ENCODE results near the gene CD80.
"Not testable (repeated sequence)": the region's sequence is repeated elsewhere in the genome, so short reads cannot be mapped to it uniquely, and the experiment has no call there.

CD80 gene

DNA sequence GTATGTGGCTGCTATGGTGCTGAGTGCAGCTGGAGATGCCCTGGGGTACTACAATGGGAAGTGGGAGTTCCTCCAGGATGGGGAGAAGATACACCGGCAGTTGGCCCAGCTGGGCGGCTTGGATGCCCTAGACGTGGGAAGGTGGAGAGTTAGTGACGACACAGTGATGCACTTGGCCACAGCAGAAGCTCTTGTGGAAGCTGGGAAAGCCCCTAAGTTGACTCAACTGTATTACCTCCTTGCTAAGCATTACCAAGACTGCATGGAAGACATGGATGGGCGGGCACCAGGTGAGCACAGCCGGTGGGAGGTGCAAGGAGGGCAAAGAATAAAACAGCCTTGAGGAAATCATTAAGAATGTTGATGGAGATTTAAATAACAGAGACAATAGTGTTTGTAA, 22.8 kb upstream of the CD80 start:
- DNase-seq (ENCODE audit: low read depth in 2 of 2) = no peak

DNA sequence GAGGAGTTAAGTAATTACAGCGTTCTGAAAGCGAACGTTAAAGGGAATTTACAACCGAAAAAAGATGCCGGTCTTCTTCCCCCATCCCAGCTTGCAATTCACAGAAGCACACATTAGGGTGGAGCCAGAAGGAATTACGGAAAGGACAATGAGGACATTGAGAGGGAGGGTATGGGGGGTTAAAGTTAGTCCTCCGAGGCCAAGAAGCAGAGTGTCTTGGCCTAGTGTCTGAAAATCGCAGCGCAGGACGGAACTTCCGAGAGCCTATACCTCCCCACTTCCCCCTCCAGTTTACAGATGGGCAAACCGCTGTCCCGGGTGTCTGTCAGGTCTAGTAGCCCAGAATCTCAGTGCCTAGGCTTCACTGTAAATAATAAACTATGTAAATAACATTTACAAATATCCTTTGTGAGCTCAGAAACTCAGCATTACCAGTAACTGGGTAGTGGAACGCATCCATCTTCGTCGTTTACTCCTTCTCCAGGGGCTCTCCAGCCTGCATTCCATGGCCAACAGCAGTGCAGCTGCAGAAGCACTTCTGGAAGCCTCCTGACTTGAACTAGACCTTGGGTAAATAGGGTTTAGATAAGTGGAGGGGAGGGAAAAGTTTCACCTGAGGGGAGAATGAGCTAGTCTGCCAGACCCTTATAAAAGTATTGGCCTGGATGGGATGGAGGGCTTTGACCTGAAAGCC, 20.8 kb upstream of the CD80 start:
- no peak for DNase-seq (ENCODE audit: low read depth in 2 of 2)

DNA sequence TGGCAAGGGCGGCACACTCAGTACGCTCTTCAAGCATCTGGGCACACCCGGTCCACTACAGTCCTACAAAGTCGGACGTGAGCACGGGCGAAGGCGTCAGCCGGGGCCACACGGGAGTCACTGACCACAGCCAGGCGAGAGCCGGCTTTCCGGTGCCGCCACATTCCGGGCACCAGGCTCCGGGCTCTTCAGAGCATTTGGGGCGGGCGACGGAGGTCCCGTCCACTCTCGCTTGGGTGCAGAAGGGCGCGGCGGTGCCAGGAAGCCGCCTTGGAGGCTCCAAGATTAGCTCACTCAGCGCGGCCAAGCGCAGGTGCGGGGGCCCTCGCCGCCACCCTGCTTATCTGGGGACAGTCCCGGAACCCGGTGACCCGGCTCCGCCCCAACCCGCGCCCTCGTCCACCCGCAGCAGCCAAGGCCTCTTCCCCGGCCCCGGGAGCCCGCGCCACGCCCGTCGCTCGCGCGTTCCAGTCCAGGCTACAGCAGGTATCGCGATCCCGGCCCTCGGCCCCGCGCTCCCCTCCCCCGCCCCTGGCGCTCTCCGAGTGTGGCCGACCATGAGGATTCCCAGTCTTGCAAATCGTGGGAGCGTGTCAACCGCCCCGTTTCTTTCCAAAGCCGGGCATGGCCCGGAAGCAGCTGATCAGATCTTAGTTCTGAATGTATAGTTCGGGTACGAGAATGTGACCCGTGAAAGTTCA, 20.1 kb upstream of the CD80 start, which contains the start of gene ADPRH:
Gene ADPRH, plus strand, starts transcription at position 127 of the 701 bp plus-strand sequence. CDS start 2,678 bp downstream, outside the sequence.
- peak; percentile 26 to 31 for DNase-seq (ENCODE audit: low read depth in 2 of 2)

DNA sequence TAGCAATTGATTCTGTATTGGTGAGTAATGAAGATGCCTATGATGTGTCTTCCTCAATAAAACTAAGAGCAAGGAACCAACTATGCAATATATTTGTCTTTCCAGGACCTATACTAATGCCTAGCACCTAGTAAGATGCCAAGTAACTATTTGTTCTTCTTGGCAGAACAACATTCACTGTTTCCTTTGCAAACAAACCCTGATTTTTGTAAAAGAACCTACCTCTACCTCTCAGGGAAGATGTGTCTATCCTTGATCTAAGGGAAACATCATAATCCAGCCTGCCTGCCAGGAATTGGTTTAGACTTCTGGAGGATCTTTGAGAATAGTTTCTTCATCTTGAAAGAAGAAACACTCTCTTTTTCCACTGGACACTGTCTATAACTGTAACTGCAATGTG, 16.1 kb upstream of the CD80 start:
- DNase-seq (ENCODE audit: low read depth in 2 of 2) = no peak

DNA sequence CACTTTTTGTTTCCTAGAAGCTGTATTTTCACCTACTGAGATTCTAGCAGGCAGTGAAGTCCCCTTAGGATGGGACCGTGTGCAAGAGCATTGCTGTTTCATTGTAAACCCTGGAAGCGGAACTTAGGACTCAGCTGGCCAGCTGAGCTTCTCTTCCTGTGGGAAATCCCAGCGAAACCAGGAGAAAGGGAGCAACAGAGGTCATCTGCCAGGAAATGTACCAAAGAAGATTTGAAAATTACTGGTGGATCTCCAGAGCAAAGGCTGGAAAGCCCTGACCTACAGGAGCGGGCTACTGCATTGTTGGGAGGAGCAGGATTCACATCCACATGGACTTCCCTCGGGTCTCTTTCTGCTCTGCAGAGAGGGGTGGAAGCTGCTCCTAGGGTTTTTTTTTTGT, 12.3 kb upstream of the CD80 start:
- no peak for DNase-seq (ENCODE audit: low read depth in 2 of 2)

DNA sequence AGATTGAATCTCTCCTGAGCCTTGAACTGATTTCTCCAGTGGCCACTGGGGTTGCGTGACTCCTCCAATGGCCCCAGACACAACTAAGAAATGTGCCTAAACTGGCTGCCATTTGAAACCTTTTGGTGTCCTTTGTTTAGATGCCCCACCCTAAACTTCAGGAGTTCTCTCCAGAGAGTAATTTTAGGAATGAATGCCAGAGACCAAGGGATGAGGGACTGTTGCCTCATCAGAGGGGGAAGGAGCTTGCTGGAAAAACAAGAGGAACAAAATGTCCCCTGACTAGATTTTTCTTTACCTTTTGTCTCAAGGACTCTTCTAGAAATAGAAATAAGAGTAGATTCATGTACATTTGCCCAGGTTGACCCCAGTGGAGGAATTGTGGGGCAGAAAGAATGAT, 11.8 kb upstream of the CD80 start:
- DNase-seq (ENCODE audit: low read depth in 2 of 2) = no peak

DNA sequence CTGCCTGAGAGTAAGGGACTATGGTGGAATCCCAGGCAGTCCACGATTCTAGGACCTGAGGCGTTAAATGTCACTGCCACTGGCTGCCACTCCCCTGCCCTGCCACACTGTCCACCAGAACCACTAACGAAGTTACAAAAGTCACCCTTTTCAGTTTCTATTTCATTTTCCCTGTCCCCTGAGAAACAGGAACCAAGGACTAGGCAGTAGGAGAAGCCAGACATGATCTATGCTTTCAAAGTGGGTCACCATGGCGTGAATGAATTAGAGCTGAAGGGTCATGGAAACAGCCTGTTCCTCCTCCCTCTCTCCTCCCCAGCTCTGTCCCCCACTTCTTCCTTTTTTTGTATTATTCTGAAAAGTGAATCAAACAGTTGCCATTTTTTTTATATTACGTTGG, 10.8 kb upstream of the CD80 start:
- no peak for DNase-seq (ENCODE audit: low read depth in 2 of 2)

DNA sequence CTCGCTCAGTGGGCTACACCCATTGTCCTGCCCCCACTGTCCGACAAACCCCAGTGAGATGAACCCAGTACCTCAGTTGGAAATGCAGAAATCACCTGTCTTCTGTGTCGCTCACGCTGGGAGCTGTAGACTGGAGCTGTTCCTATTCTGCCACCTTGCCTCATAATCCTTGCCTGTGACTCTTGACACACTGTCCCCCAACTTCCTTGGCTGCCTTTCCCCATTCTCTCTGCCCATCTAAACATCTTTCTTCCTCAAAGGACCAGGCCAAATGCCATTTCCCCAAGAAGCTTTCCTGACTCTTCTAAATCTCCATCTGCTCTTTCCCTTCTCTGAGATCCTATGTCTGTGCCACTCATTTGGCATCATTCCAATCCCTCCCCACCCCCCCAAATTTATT, 9.7 kb upstream of the CD80 start:
- no peak for DNase-seq (ENCODE audit: low read depth in 2 of 2)

DNA sequence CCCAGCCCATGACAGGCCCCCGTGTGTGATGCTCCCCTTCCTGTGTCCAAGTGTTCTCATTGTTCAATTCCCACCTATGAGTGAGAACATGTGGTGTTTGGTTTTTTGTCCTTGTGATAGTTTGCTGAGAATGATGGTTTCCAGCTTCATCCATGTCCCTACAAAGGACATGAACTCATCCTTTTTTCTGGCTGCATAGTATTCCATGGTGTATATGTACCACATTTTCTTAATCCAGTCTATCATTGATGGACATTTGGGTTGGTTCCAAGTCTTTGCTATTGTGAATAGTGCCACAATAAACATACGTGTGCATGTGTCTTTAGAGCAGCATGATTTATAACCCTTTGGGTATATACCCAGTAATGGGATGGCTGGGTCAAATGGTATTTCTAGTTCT, 3.9 kb upstream of the CD80 start:
- DNase-seq (ENCODE audit: low read depth in 2 of 2) = not testable (repeated sequence)

DNA sequence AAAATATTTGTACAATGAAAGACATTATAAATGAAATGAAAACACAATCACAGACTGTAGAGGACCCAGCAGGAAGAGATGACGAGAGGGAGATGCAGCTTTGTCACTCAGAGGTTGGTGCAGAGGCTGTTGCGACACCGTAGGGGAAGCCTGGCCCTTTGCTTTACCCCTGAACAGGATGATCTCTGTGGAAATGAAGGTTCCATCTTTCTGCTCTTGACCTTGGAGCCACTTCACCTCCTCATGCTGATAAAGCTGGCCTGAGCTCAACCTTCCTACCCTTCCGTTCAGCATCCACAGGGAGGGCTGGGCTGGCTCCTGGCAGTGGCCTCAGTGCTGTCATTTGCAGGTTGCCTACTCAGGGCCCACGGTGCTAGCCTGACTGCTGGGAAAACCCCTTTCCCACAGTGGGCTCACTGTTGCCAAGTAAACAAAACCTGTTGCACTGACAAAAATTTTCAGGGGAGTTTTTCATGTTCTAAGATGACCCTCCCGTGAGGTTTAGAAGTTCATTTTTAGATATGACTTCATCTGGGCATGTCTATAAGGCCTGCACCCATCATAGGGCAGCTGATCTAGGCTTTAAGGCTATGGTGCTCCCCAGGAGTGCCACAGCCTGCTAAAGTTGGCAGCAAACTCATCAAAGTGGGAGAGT, 3.0 kb upstream of the CD80 start:
- no peak for DNase-seq (ENCODE audit: low read depth in 2 of 2)

DNA sequence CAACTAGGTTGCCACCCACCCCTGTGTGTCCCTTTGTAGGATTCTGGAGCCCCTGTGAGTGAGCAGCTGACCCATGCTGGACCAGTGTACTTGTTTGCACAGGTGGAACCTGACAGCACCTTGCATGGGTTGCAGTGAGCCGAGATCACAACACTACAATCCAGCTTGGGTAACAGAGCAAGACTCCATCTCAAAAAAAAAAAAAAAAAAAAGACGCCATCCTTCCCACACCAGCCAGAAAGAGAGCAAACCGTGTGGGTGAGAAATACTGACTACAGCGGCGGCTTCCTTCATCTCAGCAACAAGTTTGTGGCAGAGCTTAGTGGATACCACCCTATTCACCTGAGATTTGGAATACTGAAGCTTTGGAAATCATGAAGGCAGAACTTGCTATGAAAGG, 746 bp upstream of the CD80 start:
- DNase-seq (ENCODE audit: low read depth in 2 of 2) = no peak

DNA sequence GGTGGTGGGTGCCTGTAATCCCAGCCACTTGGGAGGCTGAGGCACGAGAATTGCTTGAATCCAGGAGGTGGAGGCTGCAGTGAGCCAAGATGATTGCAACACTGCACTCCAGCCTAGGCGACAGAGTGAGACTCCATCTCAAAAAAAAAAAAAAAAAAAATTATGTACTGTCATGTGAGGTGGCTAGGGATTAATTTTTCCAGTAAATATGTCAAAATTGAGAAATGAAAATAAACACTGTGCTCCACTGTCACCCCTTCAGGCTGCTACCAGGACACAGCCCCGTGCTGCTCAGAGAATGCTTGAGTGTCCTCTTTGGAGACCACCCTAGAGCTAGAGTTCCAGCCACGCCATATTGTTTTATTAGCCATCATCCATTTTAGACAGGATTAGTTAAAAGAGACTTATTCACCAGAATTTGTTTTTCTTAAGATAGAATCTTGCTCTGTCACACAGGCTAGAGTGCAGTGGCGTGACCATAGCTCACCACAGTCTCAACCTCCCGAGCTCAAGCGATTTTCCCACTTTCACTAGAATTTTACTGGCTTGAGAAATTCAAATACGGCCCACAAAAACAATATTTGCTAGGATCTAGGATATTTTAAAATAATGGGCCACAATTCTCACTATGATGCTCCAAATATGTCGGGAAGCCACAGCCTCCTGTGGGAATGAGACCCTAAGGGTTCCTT, 642 bp downstream of the CD80 start:
- DNase-seq (ENCODE audit: low read depth in 2 of 2) = no peak

DNA sequence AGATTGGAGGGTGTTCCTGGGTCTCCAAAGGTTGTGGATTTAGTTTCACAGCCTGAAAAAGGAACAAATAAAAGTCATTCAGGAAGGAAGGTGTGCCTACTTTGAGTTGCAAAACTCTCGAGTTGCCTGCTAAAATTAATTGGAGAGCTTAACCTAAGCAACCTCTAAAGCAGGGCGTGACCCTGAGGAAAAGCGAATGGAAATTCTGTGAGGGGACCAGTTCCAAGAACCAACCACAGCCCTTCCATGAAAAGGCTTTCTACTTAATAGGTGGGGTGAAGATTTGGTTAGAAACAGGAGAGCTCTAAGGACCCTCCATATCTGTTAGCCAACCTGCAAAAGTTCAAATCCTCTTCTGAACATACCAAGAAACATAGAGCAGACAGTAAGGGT, 1.5 kb downstream of the CD80 start:
- DNase-seq (ENCODE audit: low read depth in 2 of 2) = no peak

DNA sequence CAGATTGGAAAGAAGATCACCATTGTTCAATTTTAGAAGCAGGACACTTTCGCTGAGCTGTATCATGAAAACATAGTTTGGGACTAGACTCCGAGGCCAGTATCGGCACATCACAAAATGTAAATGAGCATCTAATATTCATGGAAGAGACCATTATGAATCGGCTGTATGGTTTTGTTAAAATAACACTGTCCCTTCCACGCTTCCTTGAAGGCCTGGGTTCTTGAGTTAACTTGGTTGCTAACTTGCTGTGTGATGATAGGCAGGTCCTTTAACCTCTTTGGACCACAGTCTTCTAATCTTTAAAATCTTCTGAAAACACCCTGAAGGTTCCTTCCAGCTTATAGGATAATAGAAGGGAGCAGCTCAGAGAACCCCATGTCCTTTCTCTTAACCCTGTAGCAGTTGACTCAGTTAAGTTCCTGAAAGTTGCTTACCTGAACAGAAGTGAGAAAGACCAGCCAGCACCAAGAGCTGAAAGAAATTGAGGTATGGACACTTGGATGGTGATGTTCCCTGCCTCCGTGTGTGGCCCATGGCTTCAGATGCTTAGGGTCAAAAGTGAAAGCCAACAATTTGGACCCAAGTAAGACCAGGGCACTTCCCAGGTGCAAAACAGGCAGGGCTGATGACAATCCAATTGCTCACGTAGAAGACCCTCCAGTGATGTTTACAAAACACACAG, 2.1 kb downstream of the CD80 start:
- DNase-seq (ENCODE audit: low read depth in 2 of 2) = no peak

DNA sequence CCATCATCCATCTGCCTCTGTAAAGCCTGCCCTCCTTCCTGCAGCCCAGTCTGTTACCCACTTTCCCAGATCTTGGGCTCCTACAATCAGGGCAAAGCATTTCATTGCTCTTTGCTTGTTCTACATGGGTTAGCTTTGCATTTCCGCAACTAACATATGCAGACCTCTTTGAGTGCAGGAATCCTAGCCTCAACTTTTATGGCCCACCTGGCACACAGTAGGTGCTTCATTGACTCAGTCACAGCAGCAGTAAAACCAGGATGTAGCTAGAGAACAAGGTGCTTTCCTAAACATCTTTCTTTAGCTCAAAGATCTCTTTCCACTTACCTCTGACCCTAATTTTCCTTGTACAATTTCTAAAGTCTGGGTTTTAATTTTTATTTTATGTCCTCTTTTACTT, 3.5 kb downstream of the CD80 start:
- no peak for DNase-seq (ENCODE audit: low read depth in 2 of 2)

DNA sequence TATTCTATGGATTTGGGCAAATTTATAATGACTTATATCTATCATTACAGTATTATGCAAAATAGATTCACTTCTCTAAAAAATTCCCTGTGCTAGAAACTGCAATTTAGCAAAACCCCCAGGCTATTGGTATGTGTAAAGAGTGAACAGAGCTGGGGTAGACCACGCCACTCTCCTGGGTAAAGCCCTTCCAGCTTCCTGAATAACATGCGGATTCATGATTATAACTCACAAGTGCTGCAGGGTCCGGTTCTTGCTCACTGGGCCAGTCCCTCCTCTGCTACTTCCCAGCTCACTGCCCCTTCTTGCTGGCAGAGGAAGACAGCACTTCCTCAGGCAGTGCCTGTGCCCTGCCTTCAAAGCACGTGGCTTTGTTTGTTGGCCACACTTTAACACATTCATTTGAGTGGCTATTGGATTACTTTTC, 4.1 kb downstream of the CD80 start:
- DNase-seq (ENCODE audit: low read depth in 2 of 2) = no peak

DNA sequence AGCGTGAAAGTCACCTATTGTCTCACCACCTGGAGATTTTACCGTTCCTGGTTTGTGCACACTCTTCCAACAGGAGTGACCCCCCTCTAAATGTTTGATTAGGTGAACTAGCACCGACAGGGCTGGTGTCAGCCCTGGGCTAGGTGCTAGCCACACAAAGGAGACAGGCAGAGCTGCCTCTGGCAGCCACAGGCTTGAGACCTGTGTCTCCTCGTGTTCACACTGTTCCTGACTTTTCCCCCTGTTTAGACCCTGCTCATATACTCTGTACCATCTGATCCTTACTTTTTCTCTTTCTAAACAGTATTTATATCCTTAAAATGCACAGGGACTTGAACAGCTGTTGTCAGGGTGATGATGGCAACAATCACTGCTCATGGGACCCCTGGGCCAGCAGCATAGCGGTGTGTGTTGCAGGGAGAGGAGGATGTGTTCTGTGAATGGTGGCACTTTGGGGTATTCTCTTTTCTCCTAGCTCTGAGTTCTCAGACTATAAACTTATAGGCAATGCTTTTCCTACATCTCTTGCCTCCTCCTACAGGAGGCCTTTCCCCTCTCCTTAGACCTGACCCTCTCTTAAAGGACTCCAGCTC, 5.5 kb downstream of the CD80 start:
- no peak for DNase-seq (ENCODE audit: low read depth in 2 of 2)

DNA sequence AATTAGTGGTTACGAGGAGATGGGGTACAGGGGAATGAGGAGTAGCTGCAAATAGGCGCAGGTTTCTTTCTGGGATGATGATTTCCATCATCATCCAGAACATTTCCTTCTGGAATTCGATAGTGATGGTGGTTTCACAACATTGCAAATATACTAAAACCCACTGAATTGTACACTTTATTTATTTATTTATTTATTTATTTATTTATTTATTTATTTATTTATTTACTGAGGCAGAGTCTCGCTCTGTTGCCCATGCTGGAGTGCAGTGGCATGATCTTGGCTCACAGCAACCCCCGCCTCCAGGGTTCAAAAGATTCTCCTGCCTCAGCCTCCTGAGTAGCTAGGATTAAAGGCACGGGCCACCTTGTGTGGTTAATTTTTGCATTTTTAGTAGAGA, 6.5 kb downstream of the CD80 start:
- not testable (repeated sequence) for DNase-seq (ENCODE audit: low read depth in 2 of 2)

DNA sequence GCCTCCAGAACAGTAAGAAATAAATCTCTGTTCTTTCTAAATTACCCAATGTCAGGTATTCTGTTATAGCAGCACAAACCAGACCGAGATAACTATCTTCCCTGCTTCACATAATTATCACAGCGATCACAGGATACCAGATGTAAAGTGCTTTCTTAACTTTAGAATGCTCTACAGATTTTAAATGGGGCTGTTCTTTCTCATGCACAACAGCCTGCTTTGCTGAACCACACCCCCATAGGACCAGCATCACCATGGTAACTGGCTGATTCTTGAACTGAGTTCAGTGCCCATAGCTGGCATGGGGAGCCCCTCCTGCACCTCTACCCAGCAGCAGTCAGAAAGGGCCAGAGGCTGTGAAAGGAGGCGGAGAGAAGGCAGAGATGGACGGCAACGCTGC, 7.8 kb downstream of the CD80 start:
- DNase-seq (ENCODE audit: low read depth in 2 of 2) = no peak

DNA sequence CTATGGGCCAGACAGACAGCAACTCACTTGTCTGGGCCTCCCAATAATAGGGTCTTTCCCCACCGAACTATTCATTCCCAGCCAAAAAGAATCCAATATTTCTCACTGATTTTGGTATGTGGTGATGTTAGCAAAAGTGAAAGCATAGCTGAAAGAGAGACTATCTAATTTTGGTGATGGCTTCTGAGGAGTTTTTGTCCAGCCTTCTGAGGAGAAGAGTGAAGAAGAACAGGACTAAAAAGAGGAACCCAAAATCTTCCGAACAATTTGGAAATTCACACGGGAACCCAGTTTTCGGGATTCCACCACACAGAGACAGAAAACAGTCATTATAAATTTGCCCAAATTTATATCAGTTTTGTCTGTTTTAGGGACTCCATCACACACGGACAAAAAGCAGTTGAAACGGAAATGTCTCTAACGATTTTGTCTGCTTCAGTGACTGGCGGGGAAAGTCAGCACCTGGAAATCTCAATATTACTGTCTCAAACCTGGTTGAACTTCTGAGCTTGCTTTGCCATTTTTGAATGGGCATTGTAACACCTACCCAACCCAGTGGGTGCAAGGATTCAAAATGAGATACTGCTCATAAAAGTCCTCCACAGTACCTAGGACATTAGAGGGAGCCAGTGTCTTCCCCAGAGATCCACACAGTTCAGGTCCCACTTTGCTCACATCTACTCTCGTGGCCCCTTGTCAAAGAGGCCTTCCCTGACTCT, 9.1 kb downstream of the CD80 start:
- DNase-seq (ENCODE audit: low read depth in 2 of 2) = no peak

DNA sequence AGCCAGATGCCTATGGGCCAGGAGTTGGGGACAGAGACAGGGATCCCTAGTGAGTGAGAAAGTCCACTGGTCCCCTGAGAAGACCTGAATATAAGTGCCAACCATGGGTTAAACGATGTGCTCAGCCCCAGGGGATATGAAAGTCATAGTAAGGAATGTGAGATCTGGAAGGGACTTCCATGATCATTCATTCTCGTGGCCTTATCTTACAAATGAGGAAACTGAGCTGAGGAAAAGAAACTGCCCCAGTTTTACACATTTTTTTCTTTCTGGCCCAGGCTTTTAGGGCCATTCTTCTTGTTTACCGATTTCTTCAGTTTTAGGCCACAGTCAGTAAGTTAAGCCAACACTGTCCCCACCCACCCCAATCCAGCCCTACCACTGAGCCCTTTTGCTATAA, 11.1 kb downstream of the CD80 start:
- DNase-seq (ENCODE audit: low read depth in 2 of 2) = no peak
